Measurements from ENCODE around the gene KRABD2.
"Not testable (repeated sequence)": the region's sequence is repeated elsewhere in the genome, so short reads cannot be mapped to it uniquely, and the experiment has no call there.

Gene KRABD2

GRCh38 chr17:8360751-8361150 is 15.8 kb downstream of the KRABD2 start:
- no CpG with 5 or more reads among the region's 3 CpGs for WGBS (ENCODE audit: insufficient coverage, low lambda C conversion rate)
- no peak for DNase-seq
- Histone ChIP-seq H3K27me3 (ENCODE audit: control insufficient read depth, insufficient read depth, low read length) (no peaks in the 10 kb centered on the region), H3K4me3 (ENCODE audit: low read length) (no peak overlapping the region), H3K27ac (ENCODE audit: low read length) (no peak overlapping the region), H3K4me1 (ENCODE audit: control insufficient read depth, insufficient read depth, low read length) (peaks cover 9% of the 10 kb centered on the region), H3K36me3 (ENCODE audit: control insufficient read depth, insufficient read depth, low read length) (peaks cover 7% of the 10 kb centered on the region), H3K9me3 (ENCODE audit: control insufficient read depth, low read depth, low read length) (no peaks in the 10 kb centered on the region)

- WGBS (ENCODE audit: insufficient coverage, low lambda C conversion rate) = 0% methylated on average over 1 of the region's 3 CpGs
- H3K36me3 ChIP-seq (ENCODE audit: control insufficient read depth, insufficient read depth, low read length) = peaks cover 7% of the 10 kb centered on the region
- no peak overlapping the region for H3K27ac ChIP-seq (ENCODE audit: low read length)
- H3K4me1 ChIP-seq (ENCODE audit: control insufficient read depth, insufficient read depth, low read length) = peaks cover 9% of the 10 kb centered on the region
- no peaks in the 10 kb centered on the region for H3K9me3 ChIP-seq (ENCODE audit: control insufficient read depth, low read depth, low read length)
- H3K27me3 ChIP-seq (ENCODE audit: control insufficient read depth, insufficient read depth, low read length) = no peaks in the 10 kb centered on the region
- no peak for DNase-seq
- no peak overlapping the region for H3K4me3 ChIP-seq (ENCODE audit: low read length)
These were observed 16.2 kb downstream of the KRABD2 start for GRCh38 chr17:8360260-8360659.

DNA sequence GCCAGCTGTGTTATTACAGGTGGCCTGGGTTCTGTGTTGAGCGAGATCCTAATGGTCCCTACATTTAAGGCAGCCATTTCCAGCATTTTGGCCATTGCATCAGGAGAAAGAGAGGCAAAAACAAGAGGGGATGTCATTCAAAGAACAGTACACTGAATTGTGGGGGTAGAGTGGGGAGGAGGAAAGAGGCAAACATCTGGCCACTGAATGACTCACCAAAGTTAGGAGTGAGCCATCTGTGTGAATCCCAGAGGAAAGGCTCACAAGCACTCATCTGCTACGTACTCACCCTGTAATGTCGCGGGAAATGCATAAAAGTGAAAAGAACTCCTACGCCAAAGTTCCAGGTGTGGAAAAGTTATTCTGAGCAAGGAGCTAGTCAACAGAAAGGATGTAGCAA is 16.7 kb downstream of the KRABD2 start:
- peak in 1 of 2 donors; percentile 35 for DNase-seq
- no peak overlapping the region for H3K4me3 ChIP-seq (ENCODE audit: low read length)
- H3K36me3 ChIP-seq (ENCODE audit: control insufficient read depth, insufficient read depth, low read length) = peaks cover 3% of the 10 kb centered on the region
- no peaks in the 10 kb centered on the region for H3K9me3 ChIP-seq (ENCODE audit: control insufficient read depth, low read depth, low read length)
- no peaks in the 10 kb centered on the region for H3K27me3 ChIP-seq (ENCODE audit: control insufficient read depth, insufficient read depth, low read length)
- WGBS (ENCODE audit: insufficient coverage, low lambda C conversion rate) = no CpG with 5 or more reads among the region's 5 CpGs
- H3K4me1 ChIP-seq (ENCODE audit: control insufficient read depth, insufficient read depth, low read length) = peaks cover 9% of the 10 kb centered on the region
- H3K27ac ChIP-seq (ENCODE audit: low read length) = peak overlapping the region; percentile 23

DNA sequence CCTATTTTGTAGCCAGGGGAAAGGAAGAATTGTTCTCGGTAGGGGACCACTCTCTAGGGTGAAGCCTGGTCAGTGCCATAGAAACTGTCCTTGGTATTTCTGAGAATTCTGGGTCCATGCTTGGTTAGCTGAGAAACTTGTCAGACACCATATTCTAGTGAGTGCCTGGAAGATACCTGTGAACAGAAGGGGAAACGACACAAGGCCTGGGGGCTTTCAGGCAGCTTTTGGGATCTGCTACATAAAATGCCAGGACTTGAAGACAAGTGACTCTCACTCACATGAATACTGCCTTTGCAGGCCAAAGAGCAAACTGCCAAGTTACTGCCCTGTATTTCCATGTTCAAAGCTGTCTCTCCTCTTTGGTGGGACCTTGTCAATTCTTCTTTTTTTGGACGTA is 18.6 kb downstream of the KRABD2 start:
- WGBS (ENCODE audit: insufficient coverage, low lambda C conversion rate) = no CpG with 5 or more reads among the region's 3 CpGs
- no peaks in the 10 kb centered on the region for H3K9me3 ChIP-seq (ENCODE audit: control insufficient read depth, low read depth, low read length)
- H3K27me3 ChIP-seq (ENCODE audit: control insufficient read depth, insufficient read depth, low read length) = no peaks in the 10 kb centered on the region
- no peaks in the 10 kb centered on the region for H3K36me3 ChIP-seq (ENCODE audit: control insufficient read depth, insufficient read depth, low read length)
- no peak for DNase-seq
- H3K4me3 ChIP-seq (ENCODE audit: low read length) = no peak overlapping the region
- H3K4me1 ChIP-seq (ENCODE audit: control insufficient read depth, insufficient read depth, low read length) = peaks cover 7% of the 10 kb centered on the region
- H3K27ac ChIP-seq (ENCODE audit: low read length) = no peak overlapping the region

- Histone ChIP-seq H3K4me3 (ENCODE audit: low read length) (no peak overlapping the region), H3K27ac (ENCODE audit: low read length) (no peak overlapping the region), H3K36me3 (ENCODE audit: control insufficient read depth, insufficient read depth, low read length) (no peaks in the 10 kb centered on the region), H3K4me1 (ENCODE audit: control insufficient read depth, insufficient read depth, low read length) (no peaks in the 10 kb centered on the region), H3K27me3 (ENCODE audit: control insufficient read depth, insufficient read depth, low read length) (no peaks in the 10 kb centered on the region), H3K9me3 (ENCODE audit: control insufficient read depth, low read depth, low read length) (no peaks in the 10 kb centered on the region)
- 72% methylated on average over 5 of the region's 8 CpGs for WGBS (ENCODE audit: insufficient coverage, low lambda C conversion rate)
- no peak for DNase-seq
These were observed 22.3 kb downstream of the KRABD2 start for GRCh38 chr17:8354236-8354635.

DNA sequence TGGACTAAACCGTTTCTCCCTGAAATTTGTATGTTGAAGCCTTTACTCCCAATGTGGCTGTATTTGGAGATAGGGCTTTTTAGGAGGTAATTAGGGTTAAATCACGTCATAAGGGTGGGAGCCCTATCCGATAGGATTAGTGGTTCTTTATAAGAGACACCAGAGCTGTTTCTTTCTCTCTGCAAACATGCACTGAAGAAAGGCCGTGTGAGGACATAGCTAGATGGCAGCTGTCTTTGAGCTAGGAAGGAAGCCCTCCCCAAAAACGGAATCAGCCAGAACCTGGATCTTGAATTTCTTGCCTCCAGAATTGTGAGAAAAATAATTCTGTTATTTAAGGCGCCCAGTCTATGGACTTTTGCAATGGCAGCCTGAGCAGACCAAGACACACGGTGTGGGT is 22.8 kb downstream of the KRABD2 start:
- DNase-seq = no peak
- H3K27ac ChIP-seq (ENCODE audit: low read length) = no peak overlapping the region
- H3K4me3 ChIP-seq (ENCODE audit: low read length) = no peak overlapping the region
- H3K27me3 ChIP-seq (ENCODE audit: control insufficient read depth, insufficient read depth, low read length) = no peaks in the 10 kb centered on the region
- no peaks in the 10 kb centered on the region for H3K36me3 ChIP-seq (ENCODE audit: control insufficient read depth, insufficient read depth, low read length)
- no peaks in the 10 kb centered on the region for H3K4me1 ChIP-seq (ENCODE audit: control insufficient read depth, insufficient read depth, low read length)
- H3K9me3 ChIP-seq (ENCODE audit: control insufficient read depth, low read depth, low read length) = no peaks in the 10 kb centered on the region
- WGBS (ENCODE audit: insufficient coverage, low lambda C conversion rate) = no CpG with 5 or more reads among the region's 7 CpGs

DNA sequence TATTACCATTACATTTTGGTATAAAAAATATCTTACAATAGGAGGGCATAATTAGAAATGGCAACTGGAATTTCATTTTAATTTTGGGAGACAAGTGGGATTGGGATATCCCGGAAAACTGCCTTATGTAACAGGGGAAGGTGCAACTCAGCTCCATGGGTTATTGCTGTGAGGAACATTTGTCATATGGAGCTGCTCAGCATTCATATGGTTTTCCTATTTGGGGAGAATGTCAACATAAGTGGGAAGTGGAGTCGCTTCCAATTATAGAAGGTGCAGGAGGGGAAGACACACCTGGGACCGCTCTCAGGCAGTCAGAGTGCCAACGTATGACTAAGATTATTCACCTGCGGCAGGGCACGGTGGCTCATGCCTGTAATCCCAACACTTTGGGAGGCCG is 26.2 kb downstream of the KRABD2 start:
- Histone ChIP-seq H3K36me3 (ENCODE audit: control insufficient read depth, insufficient read depth, low read length) (no peaks in the 10 kb centered on the region), H3K4me1 (ENCODE audit: control insufficient read depth, insufficient read depth, low read length) (no peaks in the 10 kb centered on the region), H3K27ac (ENCODE audit: low read length) (no peak overlapping the region), H3K9me3 (ENCODE audit: control insufficient read depth, low read depth, low read length) (no peaks in the 10 kb centered on the region), H3K27me3 (ENCODE audit: control insufficient read depth, insufficient read depth, low read length) (peaks cover 9% of the 10 kb centered on the region), H3K4me3 (ENCODE audit: low read length) (no peak overlapping the region)
- DNase-seq = no peak
- no CpG with 5 or more reads among the region's 7 CpGs for WGBS (ENCODE audit: insufficient coverage, low lambda C conversion rate)

- not testable (repeated sequence) for H3K36me3 ChIP-seq (ENCODE audit: control insufficient read depth, insufficient read depth, low read length); H3K9me3 ChIP-seq (ENCODE audit: control insufficient read depth, low read depth, low read length); H3K27ac ChIP-seq (ENCODE audit: low read length); H3K4me1 ChIP-seq (ENCODE audit: control insufficient read depth, insufficient read depth, low read length); H3K4me3 ChIP-seq (ENCODE audit: low read length); DNase-seq
- no CpG with 5 or more reads among the region's 25 CpGs for WGBS (ENCODE audit: insufficient coverage, low lambda C conversion rate)
- peaks cover 11% of the 10 kb centered on the region for H3K27me3 ChIP-seq (ENCODE audit: control insufficient read depth, insufficient read depth, low read length)
These were observed 29.5 kb downstream of the KRABD2 start for GRCh38 chr17:8347001-8347400.

DNA sequence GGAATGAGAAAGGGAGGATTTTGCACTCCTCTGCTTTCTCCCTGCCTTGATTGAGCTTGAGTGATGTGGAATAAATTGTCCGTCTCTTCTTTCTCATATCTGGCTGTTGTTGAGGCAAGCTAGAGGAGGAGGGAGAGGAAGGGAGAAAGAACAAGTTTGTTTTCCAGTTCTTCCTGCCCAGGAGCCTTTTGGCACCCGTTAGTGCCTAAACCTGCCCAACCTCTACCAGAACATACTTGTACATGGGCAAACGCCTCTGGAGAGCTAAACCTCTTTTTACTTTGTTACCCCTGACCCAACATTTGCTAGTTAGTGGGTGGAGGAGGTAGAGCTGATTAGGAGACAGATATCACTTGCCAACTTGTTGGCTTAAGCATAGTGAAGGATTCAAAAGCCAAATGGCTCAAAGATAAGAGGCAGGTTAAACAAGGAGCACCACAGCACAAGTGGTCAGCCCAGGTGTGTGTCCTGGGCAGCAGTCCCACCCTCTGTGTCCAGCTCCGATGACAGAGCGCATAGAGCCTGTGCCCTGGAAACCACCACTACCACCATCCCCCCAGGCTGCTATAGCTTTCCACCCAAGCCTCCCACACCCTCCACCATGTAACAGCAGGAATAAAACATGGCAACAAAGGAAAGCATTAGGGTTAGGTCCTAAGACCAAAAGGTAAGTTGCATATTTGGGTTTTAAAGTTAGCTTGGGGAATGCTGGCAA is 30.4 kb downstream of the KRABD2 start:
- no peak overlapping the region for H3K27ac ChIP-seq (ENCODE audit: low read length)
- H3K4me1 ChIP-seq (ENCODE audit: control insufficient read depth, insufficient read depth, low read length) = no peaks in the 10 kb centered on the region
- no peak overlapping the region for H3K4me3 ChIP-seq (ENCODE audit: low read length)
- WGBS (ENCODE audit: insufficient coverage, low lambda C conversion rate) = no CpG with 5 or more reads among the region's 5 CpGs
- peaks cover 11% of the 10 kb centered on the region for H3K27me3 ChIP-seq (ENCODE audit: control insufficient read depth, insufficient read depth, low read length)
- no peaks in the 10 kb centered on the region for H3K36me3 ChIP-seq (ENCODE audit: control insufficient read depth, insufficient read depth, low read length)
- DNase-seq = no peak
- no peaks in the 10 kb centered on the region for H3K9me3 ChIP-seq (ENCODE audit: control insufficient read depth, low read depth, low read length)

DNA sequence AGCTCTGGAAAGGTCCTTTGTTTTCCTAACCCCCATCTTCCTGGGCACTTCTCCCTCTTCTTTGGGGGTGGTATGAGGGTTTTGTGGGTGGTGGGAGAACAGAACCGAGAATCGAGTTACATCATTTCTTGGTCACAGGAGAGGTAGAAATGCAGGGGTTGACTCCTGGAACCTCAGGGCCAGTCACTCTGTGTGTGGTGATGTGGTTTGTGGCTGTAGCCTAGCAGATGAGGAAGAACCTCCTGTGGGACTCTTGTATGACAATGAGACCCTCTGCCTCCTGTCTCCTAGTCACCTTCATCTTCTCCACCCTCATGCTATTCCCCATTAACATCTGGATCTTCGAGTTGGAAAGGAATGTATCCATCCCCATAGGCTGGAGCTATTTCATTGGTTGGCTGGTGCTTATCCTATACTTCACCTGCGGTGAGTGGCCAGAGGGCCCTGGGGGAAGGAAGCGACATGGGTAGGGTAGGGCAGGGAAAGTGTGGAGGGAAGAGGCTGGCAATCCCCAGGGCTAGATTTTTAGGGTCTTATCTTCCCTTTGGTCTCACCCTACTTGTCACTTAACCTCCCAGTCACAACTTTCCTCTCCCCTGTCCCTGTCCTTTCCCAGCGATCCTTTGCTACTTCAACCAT is 31.3 kb downstream of the KRABD2 start:
- peaks cover 11% of the 10 kb centered on the region for H3K27me3 ChIP-seq (ENCODE audit: control insufficient read depth, insufficient read depth, low read length)
- no peaks in the 10 kb centered on the region for H3K36me3 ChIP-seq (ENCODE audit: control insufficient read depth, insufficient read depth, low read length)
- no CpG with 5 or more reads among the region's 6 CpGs for WGBS (ENCODE audit: insufficient coverage, low lambda C conversion rate)
- H3K27ac ChIP-seq (ENCODE audit: low read length) = no peak overlapping the region
- H3K9me3 ChIP-seq (ENCODE audit: control insufficient read depth, low read depth, low read length) = no peaks in the 10 kb centered on the region
- H3K4me3 ChIP-seq (ENCODE audit: low read length) = no peak overlapping the region
- DNase-seq = no peak
- no peaks in the 10 kb centered on the region for H3K4me1 ChIP-seq (ENCODE audit: control insufficient read depth, insufficient read depth, low read length)

- Histone ChIP-seq H3K4me1 (ENCODE audit: control insufficient read depth, insufficient read depth, low read length) (no peaks in the 10 kb centered on the region), H3K27ac (ENCODE audit: low read length) (no peak overlapping the region), H3K4me3 (ENCODE audit: low read length) (no peak overlapping the region), H3K27me3 (ENCODE audit: control insufficient read depth, insufficient read depth, low read length) (peaks cover 13% of the 10 kb centered on the region), H3K9me3 (ENCODE audit: control insufficient read depth, low read depth, low read length) (no peaks in the 10 kb centered on the region), H3K36me3 (ENCODE audit: control insufficient read depth, insufficient read depth, low read length) (no peaks in the 10 kb centered on the region)
- 43% methylated on average over 2 of the region's 4 CpGs for WGBS (ENCODE audit: insufficient coverage, low lambda C conversion rate)
- DNase-seq = no peak
These were observed 35.0 kb downstream of the KRABD2 start for GRCh38 chr17:8341456-8341855.
